ENCODE results near the gene LMAN2.

DNA sequence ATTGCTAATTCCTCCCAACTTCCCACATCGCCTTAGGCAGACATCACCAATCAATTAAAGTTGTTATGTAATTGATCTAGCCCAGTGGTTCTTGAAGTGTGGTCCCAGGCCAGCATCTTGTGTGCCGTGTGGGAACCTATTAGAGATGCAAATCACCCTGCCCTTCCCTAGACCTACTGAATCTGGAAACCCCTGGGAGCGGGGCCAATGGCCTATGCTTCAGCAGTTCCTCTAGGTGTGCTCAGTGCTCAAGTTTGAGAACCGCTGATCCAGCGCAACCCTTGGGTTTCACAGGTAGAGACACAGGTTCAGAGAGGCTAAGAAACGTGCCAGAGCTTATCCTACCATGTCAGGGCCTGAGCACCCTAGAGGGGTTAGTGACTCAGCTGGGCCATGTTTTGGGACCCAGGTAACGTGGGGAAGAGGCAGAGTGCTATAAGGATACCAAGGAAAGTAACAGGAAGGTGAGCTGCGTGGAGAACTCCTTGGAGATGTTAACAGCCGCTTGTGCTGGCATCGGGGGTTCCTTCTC, 37.1 kb upstream of the LMAN2 start:
- TF ChIP-seq, protein P1, sequence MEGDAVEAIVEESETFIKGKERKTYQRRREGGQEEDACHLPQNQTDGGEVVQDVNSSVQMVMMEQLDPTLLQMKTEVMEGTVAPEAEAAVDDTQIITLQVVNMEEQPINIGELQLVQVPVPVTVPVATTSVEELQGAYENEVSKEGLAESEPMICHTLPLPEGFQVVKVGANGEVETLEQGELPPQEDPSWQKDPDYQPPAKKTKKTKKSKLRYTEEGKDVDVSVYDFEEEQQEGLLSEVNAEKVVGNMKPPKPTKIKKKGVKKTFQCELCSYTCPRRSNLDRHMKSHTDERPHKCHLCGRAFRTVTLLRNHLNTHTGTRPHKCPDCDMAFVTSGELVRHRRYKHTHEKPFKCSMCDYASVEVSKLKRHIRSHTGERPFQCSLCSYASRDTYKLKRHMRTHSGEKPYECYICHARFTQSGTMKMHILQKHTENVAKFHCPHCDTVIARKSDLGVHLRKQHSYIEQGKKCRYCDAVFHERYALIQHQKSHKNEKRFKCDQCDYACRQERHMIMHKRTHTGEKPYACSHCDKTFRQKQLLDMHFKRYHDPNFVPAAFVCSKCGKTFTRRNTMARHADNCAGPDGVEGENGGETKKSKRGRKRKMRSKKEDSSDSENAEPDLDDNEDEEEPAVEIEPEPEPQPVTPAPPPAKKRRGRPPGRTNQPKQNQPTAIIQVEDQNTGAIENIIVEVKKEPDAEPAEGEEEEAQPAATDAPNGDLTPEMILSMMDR (IDR thresholded peaks at IDR 0.05) = no peak
- no peak for TF ChIP-seq POLR2A (IDR thresholded peaks at IDR 0.05)

Data from Peyer's patch (tissue), 4 donors.